ENCODE results near the gene NUP43.

DNA sequence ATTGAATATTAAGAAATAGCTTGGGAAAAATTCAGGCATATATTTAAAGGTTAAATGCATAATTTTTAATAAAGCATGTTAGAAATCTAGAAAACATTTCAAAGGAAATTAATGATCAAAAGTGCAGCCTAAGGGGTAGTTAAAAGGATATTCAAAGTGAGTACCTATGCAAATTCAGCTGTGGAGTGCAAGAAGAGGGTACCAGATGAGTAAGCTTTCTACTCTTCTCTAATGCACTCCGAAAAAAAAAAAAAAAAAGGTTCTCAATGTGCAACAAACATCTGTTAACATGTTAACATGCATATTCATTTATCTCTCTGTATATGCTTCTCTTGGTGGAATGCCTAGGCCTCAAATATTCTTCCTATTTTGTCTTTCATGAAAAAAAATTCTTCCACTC lies 65.8 kb downstream of the NUP43 start:
- no peak for TF ChIP-seq POLR2A (IDR thresholded peaks at IDR 0.05)
- TF ChIP-seq, protein P1, sequence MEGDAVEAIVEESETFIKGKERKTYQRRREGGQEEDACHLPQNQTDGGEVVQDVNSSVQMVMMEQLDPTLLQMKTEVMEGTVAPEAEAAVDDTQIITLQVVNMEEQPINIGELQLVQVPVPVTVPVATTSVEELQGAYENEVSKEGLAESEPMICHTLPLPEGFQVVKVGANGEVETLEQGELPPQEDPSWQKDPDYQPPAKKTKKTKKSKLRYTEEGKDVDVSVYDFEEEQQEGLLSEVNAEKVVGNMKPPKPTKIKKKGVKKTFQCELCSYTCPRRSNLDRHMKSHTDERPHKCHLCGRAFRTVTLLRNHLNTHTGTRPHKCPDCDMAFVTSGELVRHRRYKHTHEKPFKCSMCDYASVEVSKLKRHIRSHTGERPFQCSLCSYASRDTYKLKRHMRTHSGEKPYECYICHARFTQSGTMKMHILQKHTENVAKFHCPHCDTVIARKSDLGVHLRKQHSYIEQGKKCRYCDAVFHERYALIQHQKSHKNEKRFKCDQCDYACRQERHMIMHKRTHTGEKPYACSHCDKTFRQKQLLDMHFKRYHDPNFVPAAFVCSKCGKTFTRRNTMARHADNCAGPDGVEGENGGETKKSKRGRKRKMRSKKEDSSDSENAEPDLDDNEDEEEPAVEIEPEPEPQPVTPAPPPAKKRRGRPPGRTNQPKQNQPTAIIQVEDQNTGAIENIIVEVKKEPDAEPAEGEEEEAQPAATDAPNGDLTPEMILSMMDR (IDR thresholded peaks at IDR 0.05), result no peak

Data from lower leg skin (tissue), 3 donors.